SK-N-SH treated with all-trans-retinoic acid at 6 μM for 48 hours (cell line): ENCODE measurements around the gene LDB2.

Source experiments
- ATAC-seq: fragments of 200-7000 bp; cut with Tn5 transposase; 3 replicates; pipeline ENCODE4 v1.9.1; 2020; ENCODE audit warnings: mild to moderate bottlenecking, moderate library complexity
- ARNTL ChIP-seq: fragments of 450-650 bp; formaldehyde crosslinking; IDR thresholded peaks from 2 replicates; pipeline ENCODE4 v1.5.0; 2020; ENCODE audit warnings: low read depth, mild to moderate bottlenecking, moderate library complexity, borderline replicate concordance
- BACH2 ChIP-seq: fragments of 250-450 bp; sonication (Bioruptor Pico); IDR thresholded peaks from 2 replicates; pipeline ENCODE4 v1.9.0; 2021; ENCODE audit warnings: mild to moderate bottlenecking, borderline replicate concordance
- CSDC2 ChIP-seq: fragments of 250-450 bp; sonication (Bioruptor Pico); IDR thresholded peaks from 2 replicates; pipeline ENCODE4 v1.5.0; 2020; ENCODE audit warnings: mild to moderate bottlenecking, moderate library complexity
- ESRRG ChIP-seq: fragments of 250-450 bp; sonication (Bioruptor Pico); IDR thresholded peaks from 2 replicates; pipeline ENCODE4 v1.6.1; 2021; ENCODE audit warnings: mild to moderate bottlenecking
- ISL1 ChIP-seq: fragments of 250-450 bp; sonication (Bioruptor Pico); IDR thresholded peaks from 2 replicates; pipeline ENCODE4 v2.1.2; 2022; ENCODE audit warnings: mild to moderate bottlenecking, moderate library complexity
- OSR1 ChIP-seq: fragments of 250-450 bp; sonication (Bioruptor Pico); IDR thresholded peaks from 2 replicates; pipeline ENCODE4 v1.8.0; 2022; ENCODE audit warnings: moderate library complexity, mild to moderate bottlenecking, inconsistent platforms
- PATZ1 ChIP-seq: fragments of 250-450 bp; sonication (Bioruptor Pico); IDR thresholded peaks from 2 replicates; pipeline ENCODE4 v1.8.0; 2020; ENCODE audit warnings: mild to moderate bottlenecking, moderate library complexity, borderline replicate concordance
- PPARA ChIP-seq: fragments of 250-450 bp; sonication (Bioruptor Pico); IDR thresholded peaks from 2 replicates; pipeline ENCODE4 v1.5.0; 2020; ENCODE audit warnings: mild to moderate bottlenecking, borderline replicate concordance
- RARB ChIP-seq: fragments of 250-450 bp; sonication (Bioruptor Pico); IDR thresholded peaks from 2 replicates; pipeline ENCODE4 v1.8.0; 2021; ENCODE audit warnings: mild to moderate bottlenecking, moderate library complexity
- SNAI2 ChIP-seq: fragments of 250-450 bp; sonication (Bioruptor Pico); IDR thresholded peaks from 2 replicates; pipeline ENCODE4 v1.5.0; 2020; ENCODE audit warnings: mild to moderate bottlenecking, moderate library complexity
- TCF4 ChIP-seq: fragments of 250-450 bp; sonication (Bioruptor Pico); IDR thresholded peaks from 2 replicates; pipeline ENCODE4 v1.8.0; 2021; ENCODE audit warnings: mild to moderate bottlenecking, moderate library complexity, borderline replicate concordance
- TOX ChIP-seq: fragments of 250-450 bp; sonication (Bioruptor Pico); IDR thresholded peaks from 2 replicates; pipeline ENCODE4 v1.8.0; 2021; ENCODE audit warnings: mild to moderate bottlenecking, moderate library complexity, borderline replicate concordance
- TSHZ2 ChIP-seq: fragments of 250-450 bp; sonication (Bioruptor Pico); IDR thresholded peaks from 2 replicates; pipeline ENCODE4 v1.5.0; 2020; ENCODE audit warnings: mild to moderate bottlenecking, moderate library complexity
- ZFP3 ChIP-seq: fragments of 250-450 bp; sonication (Bioruptor Pico); IDR thresholded peaks from 2 replicates; pipeline ENCODE4 v1.5.0; 2020; ENCODE audit warnings: mild to moderate bottlenecking, moderate library complexity
- ZFP30 ChIP-seq: fragments of 450-650 bp; formaldehyde crosslinking; IDR thresholded peaks from 2 replicates; pipeline ENCODE4 v1.5.0; 2022; ENCODE audit warnings: mild to moderate bottlenecking, moderate library complexity
- ZNF565 ChIP-seq: fragments of 450-650 bp; formaldehyde crosslinking; conservative IDR thresholded peaks from 2 replicates; pipeline ENCODE4 v1.5.0; 2020; ENCODE audit warnings: low read depth, mild to moderate bottlenecking, moderate library complexity
- ZNF70 ChIP-seq: fragments of 450-650 bp; formaldehyde crosslinking; IDR thresholded peaks from 2 replicates; pipeline ENCODE4 v1.5.0; 2020; ENCODE audit warnings: mild to moderate bottlenecking, moderate library complexity
- ZNF8 ChIP-seq: fragments of 450-650 bp; formaldehyde crosslinking; IDR thresholded peaks from 2 replicates; pipeline ENCODE4 v1.5.0; 2020; ENCODE audit warnings: mild to moderate bottlenecking, moderate library complexity
- TF ChIP-seq, protein P1 (sequence below): fragments of 250-450 bp; sonication (Bioruptor Pico); IDR thresholded peaks from 2 replicates; pipeline ENCODE4 v1.5.1; 2020; ENCODE audit warnings: low read depth, mild to moderate bottlenecking, moderate library complexity
- TF ChIP-seq, protein P2 (sequence below): fragments of 250-450 bp; sonication (Bioruptor Pico); IDR thresholded peaks from 2 replicates; pipeline ENCODE4 v1.8.0; 2021; ENCODE audit warnings: low read depth, mild to moderate bottlenecking, moderate library complexity, borderline replicate concordance

The LDB2 gene

GRCh38 chr4:16496501-16496900 lies 401.9 kb downstream of the LDB2 start:
- TF ChIP-seq TOX (CRISPR knock-in tag): no peak
- TF ChIP-seq BACH2 (CRISPR knock-in tag): no peak
- ATAC-seq: peak; percentile 98

DNA sequence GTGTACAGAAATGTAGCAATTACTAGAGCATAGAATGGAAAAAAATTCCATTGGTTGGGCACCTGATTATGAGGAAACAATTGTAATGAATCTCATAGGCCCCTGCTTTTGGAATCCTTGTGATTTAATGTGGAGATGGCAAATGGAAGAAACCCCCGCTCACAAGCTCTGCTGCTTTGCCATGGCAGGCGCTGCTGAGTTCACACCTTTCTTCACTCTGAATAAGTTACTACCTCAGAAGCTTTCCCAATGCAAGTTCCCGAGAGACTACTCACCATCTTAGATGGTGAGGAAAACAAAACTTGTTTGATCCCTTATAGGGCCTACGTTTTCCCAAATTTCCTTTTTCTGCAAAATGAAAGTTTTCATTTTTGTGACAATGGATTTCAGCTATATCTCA lies 405.6 kb downstream of the LDB2 start:
- TF ChIP-seq CSDC2 (CRISPR knock-in tag): no peak
- TF ChIP-seq SNAI2 (CRISPR knock-in tag): no peak
- TF ChIP-seq, protein P1, sequence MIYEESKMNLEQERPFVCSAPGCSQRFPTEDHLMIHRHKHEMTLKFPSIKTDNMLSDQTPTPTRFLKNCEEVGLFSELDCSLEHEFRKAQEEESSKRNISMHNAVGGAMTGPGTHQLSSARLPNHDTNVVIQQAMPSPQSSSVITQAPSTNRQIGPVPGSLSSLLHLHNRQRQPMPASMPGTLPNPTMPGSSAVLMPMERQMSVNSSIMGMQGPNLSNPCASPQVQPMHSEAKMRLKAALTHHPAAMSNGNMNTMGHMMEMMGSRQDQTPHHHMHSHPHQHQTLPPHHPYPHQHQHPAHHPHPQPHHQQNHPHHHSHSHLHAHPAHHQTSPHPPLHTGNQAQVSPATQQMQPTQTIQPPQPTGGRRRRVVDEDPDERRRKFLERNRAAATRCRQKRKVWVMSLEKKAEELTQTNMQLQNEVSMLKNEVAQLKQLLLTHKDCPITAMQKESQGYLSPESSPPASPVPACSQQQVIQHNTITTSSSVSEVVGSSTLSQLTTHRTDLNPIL: no peak
- no peak for TF ChIP-seq ARNTL
- no peak for TF ChIP-seq ZFP30 (CRISPR knock-in tag)
- no peak for TF ChIP-seq ESRRG
- no peak for ATAC-seq

DNA sequence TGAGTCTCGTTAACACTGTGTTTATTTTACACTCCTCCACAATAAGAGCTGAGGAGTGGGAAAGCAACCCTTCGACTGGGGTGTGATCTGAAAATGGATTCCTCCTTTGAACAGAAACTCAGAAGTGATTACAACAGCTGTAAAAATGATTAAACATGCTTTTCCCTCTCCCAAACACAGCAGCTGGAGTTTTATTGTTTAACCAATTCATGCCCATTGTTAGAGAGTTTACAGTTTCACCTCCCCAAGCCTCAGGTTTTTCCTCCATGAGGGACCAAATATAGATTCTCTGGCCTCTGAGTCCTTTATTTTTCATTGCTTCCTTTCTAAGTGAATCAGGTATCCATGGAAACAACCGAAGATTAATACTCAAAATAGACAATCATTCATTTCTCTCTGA lies 409.2 kb downstream of the LDB2 start:
- TF ChIP-seq RARB (CRISPR knock-in tag): no peak
- no peak for TF ChIP-seq ARNTL
- TF ChIP-seq, all 23 proteins: peak for 0
- no peak for ATAC-seq

DNA sequence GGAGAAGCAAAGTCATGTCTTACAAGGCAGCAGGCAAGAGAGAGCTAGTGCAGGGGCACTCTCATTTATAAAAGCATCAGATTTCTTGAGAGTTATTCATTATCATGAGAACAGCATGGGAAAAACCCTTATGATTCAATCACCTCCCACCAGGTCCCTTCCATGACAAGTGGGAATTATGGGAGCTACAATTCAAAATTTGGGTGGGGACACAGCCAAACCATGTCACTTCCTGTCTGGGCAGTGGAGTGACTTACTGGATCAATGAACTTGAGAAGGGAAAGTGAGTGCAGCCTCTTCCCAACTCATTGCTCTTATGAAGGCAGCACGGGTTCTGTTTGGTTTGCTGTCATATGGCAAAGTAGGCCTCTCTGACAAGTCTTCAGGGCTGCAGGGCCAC lies 410.4 kb downstream of the LDB2 start:
- TF ChIP-seq ZNF565 (CRISPR knock-in tag) (no peak), ESRRG (no peak), ZNF8 (no peak), ISL1 (CRISPR knock-in tag) (no peak), TCF4 (CRISPR knock-in tag) (no peak)
- TF ChIP-seq, protein P2, sequence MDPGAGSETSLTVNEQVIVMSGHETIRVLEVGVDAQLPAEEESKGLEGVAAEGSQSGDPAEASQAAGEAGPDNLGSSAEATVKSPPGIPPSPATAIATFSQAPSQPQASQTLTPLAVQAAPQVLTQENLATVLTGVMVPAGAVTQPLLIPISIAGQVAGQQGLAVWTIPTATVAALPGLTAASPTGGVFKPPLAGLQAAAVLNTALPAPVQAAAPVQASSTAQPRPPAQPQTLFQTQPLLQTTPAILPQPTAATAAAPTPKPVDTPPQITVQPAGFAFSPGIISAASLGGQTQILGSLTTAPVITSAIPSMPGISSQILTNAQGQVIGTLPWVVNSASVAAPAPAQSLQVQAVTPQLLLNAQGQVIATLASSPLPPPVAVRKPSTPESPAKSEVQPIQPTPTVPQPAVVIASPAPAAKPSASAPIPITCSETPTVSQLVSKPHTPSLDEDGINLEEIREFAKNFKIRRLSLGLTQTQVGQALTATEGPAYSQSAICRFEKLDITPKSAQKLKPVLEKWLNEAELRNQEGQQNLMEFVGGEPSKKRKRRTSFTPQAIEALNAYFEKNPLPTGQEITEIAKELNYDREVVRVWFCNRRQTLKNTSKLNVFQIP (CRISPR knock-in tag): no peak
- no peak for ATAC-seq

DNA sequence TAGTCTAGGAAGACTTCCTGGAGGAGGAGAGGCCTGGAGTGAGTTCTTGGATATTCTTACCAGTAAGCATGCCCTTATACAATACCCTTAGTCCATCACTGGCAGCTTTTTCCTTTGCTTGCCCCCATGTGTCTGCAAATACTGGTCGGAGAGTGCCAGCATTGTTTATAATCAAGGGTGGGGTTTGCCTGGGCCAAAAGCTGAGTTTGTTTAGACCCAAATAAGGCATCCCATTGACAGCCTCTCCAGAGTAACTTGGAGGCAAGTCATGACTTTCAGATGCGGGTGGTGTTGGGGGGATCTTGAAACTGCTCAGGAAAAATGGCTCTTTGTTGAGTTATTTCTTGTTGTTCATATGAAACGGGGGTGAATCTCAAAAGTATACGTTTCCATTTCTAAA lies 413.7 kb downstream of the LDB2 start:
- TF ChIP-seq TCF4 (CRISPR knock-in tag): no peak
- no peak for TF ChIP-seq PATZ1
- TF ChIP-seq ZNF565 (CRISPR knock-in tag): no peak
- TF ChIP-seq CSDC2 (CRISPR knock-in tag): no peak
- no peak for TF ChIP-seq ZFP3
- no peak for TF ChIP-seq ZNF70 (CRISPR knock-in tag)
- TF ChIP-seq BACH2 (CRISPR knock-in tag): no peak
- TF ChIP-seq ZFP30 (CRISPR knock-in tag): no peak
- no peak for TF ChIP-seq TSHZ2
- no peak for TF ChIP-seq PPARA (CRISPR knock-in tag)
- TF ChIP-seq, protein P2 (CRISPR knock-in tag): no peak
- TF ChIP-seq OSR1 (CRISPR knock-in tag): no peak
- no peak for TF ChIP-seq ISL1 (CRISPR knock-in tag)
- TF ChIP-seq, all 23 proteins: peak for 0
- ATAC-seq: no peak
